Testis (tissue), 2 donors: ENCODE results near the gene COPG1.

Source experiments
- CTCF ChIP-seq, 3 experiments: fragments of 450-650 bp in 2 of 3; fragments of 200-600 bp in 1 of 3; sonication (generic) in 1 of 3; IDR thresholded peaks; one replicate each; pipeline ENCODE4 v1.5.1; 2016 to 2019; ENCODE audit warnings: antibody characterized with exemption in 3 of 3, mild to moderate bottlenecking in 2 of 3, moderate library complexity in 1 of 3
- POLR2A ChIP-seq: fragments of 450-650 bp; IDR thresholded peaks from one replicate; pipeline ENCODE4 v1.6.1; 2017; ENCODE audit warnings: antibody characterized with exemption, mild to moderate bottlenecking, moderate library complexity

DNA sequence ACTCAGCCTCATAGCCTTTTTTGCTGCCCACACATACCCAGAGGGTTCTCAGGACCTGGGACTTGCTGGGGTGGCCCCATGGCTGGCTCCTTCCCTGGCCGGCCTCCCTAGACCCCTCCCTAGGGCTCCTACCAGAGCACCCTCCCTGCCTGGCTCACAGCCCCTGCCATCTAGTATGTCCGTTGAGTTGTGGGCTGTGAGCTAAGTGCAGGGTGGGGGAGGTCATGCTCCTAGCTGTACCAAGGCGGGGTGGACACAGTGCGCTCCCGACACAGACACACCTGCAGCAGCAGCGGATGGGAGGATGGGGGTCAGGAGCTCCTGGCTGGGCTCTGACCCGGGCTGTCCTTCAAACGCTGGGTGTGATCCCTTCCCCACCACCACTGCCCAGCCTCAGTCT is 70.9 kb downstream of the COPG1 start:
- TF ChIP-seq CTCF (IDR thresholded peaks at IDR 0.05), result no peak
- TF ChIP-seq POLR2A, result no peak
